SK-N-SH treated with all-trans-retinoic acid at 6 μM for 48 hours (cell line): Measurements from ENCODE around the gene KSR2.

Source experiments
- SNAI2 ChIP-seq: fragments of 250-450 bp; sonication (Bioruptor Pico); IDR thresholded peaks from 2 replicates; pipeline ENCODE4 v1.5.0; 2020; ENCODE audit warnings: mild to moderate bottlenecking, moderate library complexity
- TF ChIP-seq, protein P1 (sequence below): fragments of 250-450 bp; sonication (Bioruptor Pico); IDR thresholded peaks from 2 replicates; pipeline ENCODE4 v1.8.0; 2020; ENCODE audit warnings: mild to moderate bottlenecking, moderate library complexity, borderline replicate concordance

DNA sequence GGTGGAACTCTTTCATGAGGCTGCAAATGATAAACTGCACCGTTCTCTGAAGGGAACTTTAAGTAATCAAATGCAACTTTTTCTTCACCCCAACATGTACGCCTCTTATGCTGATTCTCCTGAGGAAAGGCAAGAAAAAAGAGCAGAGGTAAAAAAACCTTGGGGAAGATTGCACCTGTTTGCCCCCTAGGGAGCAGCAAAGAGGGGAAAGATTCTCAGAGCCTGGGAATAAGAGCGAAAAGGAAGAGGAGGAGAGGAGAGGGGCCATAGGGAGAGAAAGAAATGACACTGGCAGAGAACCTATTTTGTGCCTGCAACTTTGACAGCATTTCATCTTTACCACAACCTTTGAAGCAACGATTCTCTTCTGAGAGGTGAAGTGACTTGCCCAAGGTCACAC lies 254.6 kb downstream of the KSR2 start:
- TF ChIP-seq SNAI2 (CRISPR knock-in tag) = no peak
- TF ChIP-seq, protein P1, sequence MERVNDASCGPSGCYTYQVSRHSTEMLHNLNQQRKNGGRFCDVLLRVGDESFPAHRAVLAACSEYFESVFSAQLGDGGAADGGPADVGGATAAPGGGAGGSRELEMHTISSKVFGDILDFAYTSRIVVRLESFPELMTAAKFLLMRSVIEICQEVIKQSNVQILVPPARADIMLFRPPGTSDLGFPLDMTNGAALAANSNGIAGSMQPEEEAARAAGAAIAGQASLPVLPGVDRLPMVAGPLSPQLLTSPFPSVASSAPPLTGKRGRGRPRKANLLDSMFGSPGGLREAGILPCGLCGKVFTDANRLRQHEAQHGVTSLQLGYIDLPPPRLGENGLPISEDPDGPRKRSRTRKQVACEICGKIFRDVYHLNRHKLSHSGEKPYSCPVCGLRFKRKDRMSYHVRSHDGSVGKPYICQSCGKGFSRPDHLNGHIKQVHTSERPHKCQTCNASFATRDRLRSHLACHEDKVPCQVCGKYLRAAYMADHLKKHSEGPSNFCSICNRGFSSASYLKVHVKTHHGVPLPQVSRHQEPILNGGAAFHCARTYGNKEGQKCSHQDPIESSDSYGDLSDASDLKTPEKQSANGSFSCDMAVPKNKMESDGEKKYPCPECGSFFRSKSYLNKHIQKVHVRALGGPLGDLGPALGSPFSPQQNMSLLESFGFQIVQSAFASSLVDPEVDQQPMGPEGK (CRISPR knock-in tag) = no peak
